ENCODE measurements around the gene MASP1. TPM values are rescaled to one million over a fixed set of nuclear protein-coding genes. Genes with fewer than 3 reads are reported as not detected.

MASP1 gene, protein sequence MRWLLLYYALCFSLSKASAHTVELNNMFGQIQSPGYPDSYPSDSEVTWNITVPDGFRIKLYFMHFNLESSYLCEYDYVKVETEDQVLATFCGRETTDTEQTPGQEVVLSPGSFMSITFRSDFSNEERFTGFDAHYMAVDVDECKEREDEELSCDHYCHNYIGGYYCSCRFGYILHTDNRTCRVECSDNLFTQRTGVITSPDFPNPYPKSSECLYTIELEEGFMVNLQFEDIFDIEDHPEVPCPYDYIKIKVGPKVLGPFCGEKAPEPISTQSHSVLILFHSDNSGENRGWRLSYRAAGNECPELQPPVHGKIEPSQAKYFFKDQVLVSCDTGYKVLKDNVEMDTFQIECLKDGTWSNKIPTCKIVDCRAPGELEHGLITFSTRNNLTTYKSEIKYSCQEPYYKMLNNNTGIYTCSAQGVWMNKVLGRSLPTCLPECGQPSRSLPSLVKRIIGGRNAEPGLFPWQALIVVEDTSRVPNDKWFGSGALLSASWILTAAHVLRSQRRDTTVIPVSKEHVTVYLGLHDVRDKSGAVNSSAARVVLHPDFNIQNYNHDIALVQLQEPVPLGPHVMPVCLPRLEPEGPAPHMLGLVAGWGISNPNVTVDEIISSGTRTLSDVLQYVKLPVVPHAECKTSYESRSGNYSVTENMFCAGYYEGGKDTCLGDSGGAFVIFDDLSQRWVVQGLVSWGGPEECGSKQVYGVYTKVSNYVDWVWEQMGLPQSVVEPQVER
- total RNA-seq = 10 to 100 TPM in 1 of 8 experiments, 1 to 10 TPM in 4, under 1 TPM in 3; 0.45 to 23.9 (median 1.6) TPM

GRCh38 chr3:187291512-187292132, at the start of gene MASP1:
Gene MASP1 (minus strand): TSS chr3:187291737. CDS start chr3:187291632, 105 bp downstream.
- peaks cover 5 to 12% of the 10 kb centered on the region in 2 donors for H3K4me1 ChIP-seq (replicated peaks in 1 of 2)
- H3K27ac ChIP-seq = no peak within 1 kb of the TSS
- in situ Hi-C loops (cut with MboI; ENCODE audit: low pct_unique_long_range_greater_than_20kb in 2 of 9, low sequenced_read_pairs in 9 of 9, unreplicated experiment in 9 of 9) = no loop called here
- H3K4me3 ChIP-seq = peak within 1 kb of the TSS in 4 of 5 donors; percentile 13 to 39 (median 21)
- ATAC-seq (replicated peaks in 6 of 8) = peak in 7 of 8 experiments; percentile 7 to 91 (median 75)
- 0 to 80% (median 8%) methylated on average over 1 to 4 of the region's 10 CpGs; no CpG with 5 or more reads in 3 of the 10 experiments for WGBS, 10 experiments

DNA sequence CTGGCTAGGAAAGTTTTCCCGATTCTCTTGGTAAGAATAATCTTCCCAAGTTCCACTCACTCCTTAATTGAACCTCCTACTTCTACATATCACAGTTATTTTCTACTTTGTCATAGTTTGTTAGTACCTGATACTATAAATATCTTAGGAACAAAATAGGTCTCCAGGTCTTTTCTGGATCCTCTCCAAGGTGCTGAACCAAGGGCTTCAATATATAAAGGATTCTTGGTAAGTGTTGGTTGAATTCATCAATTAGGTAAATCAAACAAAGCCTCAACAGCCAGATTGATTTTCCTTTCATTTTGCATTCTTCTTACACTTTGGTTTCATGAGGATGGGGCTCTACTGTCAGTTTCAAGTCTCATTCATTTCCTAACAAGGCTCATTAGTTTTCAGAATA, 49.0 kb upstream of the MASP1 start:
- Histone ChIP-seq H3K4me3 (no peak overlapping the region), H3K4me1 (replicated peaks in 1 of 2) (no peaks in the 10 kb centered on the region), H3K27ac (no peak overlapping the region)
- 0 to 100% (median 93%) methylated on average over 1 of the region's 1 CpG; no CpG with 5 or more reads in 4 of the 10 experiments for WGBS, 10 experiments
- in situ Hi-C loops (cut with MboI; ENCODE audit: low pct_unique_long_range_greater_than_20kb in 2 of 9, low sequenced_read_pairs in 9 of 9, unreplicated experiment in 9 of 9) = no loop called here
- no peak for ATAC-seq (replicated peaks in 6 of 8)

- 36 to 100% (median 82%) methylated on average over 2 to 3 of the region's 3 CpGs; no CpG with 5 or more reads in 5 of the 10 experiments for WGBS, 10 experiments
- ATAC-seq (replicated peaks in 6 of 8) = no peak
- Histone ChIP-seq H3K27ac (no peak overlapping the region), H3K4me1 (replicated peaks in 1 of 2) (peaks cover 0 to 6% of the 10 kb centered on the region in 2 donors), H3K4me3 (no peak overlapping the region)
- in situ Hi-C loops (cut with MboI; ENCODE audit: low pct_unique_long_range_greater_than_20kb in 2 of 9, low sequenced_read_pairs in 9 of 9, unreplicated experiment in 9 of 9) = no loop called here
These were observed 44.8 kb upstream of the MASP1 start for GRCh38 chr3:187336322-187336721.

DNA sequence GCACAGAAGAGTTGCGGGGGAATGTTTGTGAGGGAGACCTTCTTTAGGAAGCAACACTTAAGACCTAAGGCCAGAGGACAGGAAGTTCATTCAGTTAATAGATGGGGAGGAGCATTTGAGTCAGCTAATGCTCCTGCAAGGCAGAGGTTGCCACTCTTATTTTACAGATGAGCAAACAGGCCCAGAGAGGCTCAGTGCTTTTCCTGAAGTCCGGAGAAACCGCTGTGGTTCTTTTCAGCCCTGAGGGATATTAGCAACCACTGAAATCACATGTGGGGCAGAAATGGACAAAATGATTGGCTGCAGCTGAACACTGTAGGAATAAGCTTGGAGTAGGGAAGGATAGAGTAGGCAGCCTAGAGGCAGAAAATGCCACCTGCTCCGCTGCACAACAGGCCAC, 43.4 kb upstream of the MASP1 start:
- in situ Hi-C loops (cut with MboI; ENCODE audit: low pct_unique_long_range_greater_than_20kb in 2 of 9, low sequenced_read_pairs in 9 of 9, unreplicated experiment in 9 of 9) = no loop called here
- WGBS, 10 experiments = 40 to 100% (median 100%) methylated on average over 1 to 4 of the region's 4 CpGs; no CpG with 5 or more reads in 1 of the 10 experiments
- no peak overlapping the region for H3K4me3 ChIP-seq
- H3K27ac ChIP-seq = no peak overlapping the region
- H3K4me1 ChIP-seq (replicated peaks in 1 of 2) = peaks cover 0 to 6% of the 10 kb centered on the region in 2 donors
- ATAC-seq (replicated peaks in 6 of 8) = no peak

- Histone ChIP-seq H3K4me3 (no peak overlapping the region), H3K4me1 (replicated peaks in 1 of 2) (peaks cover 0 to 6% of the 10 kb centered on the region in 2 donors), H3K27ac (no peak overlapping the region)
- WGBS, 10 experiments = 51 to 100% (median 71%) methylated on average over 1 to 3 of the region's 3 CpGs; no CpG with 5 or more reads in 3 of the 10 experiments
- in situ Hi-C loops (cut with MboI; ENCODE audit: low pct_unique_long_range_greater_than_20kb in 2 of 9, low sequenced_read_pairs in 9 of 9, unreplicated experiment in 9 of 9) = no loop called here
- ATAC-seq (replicated peaks in 6 of 8) = no peak
These were observed 37.2 kb upstream of the MASP1 start for GRCh38 chr3:187328691-187329090.

- 0 to 100% (median 71%) methylated on average over 1 to 2 of the region's 2 CpGs; no CpG with 5 or more reads in 2 of the 10 experiments for WGBS, 10 experiments
- H3K4me1 ChIP-seq (replicated peaks in 1 of 2) = no peaks in the 10 kb centered on the region
- H3K27ac ChIP-seq = no peak overlapping the region
- no peak for ATAC-seq (replicated peaks in 6 of 8)
- H3K4me3 ChIP-seq = no peak overlapping the region
- in situ Hi-C loops (cut with MboI; ENCODE audit: low pct_unique_long_range_greater_than_20kb in 2 of 9, low sequenced_read_pairs in 9 of 9, unreplicated experiment in 9 of 9) = no loop called here
These were observed 36.3 kb upstream of the MASP1 start for GRCh38 chr3:187327845-187328244.

DNA sequence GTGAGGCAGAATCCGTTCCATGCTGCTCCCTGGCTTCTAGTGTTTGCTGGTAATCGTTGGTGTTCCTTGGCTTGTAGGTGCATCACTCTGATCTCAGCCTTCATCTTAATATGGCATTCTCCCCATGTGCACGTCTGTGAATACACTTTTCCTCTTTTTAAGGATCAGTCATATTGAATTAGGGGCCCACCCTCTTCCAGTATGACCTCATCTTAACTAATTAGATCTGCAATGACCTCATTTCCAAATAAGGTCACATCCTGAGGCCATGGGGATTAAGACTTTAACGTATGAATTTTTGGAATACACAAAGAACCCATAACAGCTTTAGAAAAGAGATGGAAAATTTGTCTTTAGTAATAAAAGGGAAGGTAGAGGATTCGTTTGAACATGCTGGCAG, 34.1 kb upstream of the MASP1 start:
- ATAC-seq (replicated peaks in 6 of 8) = peak in 2 of 8 experiments; percentile 35 to 59
- no peak overlapping the region for H3K4me3 ChIP-seq
- in situ Hi-C loops (cut with MboI; ENCODE audit: low pct_unique_long_range_greater_than_20kb in 2 of 9, low sequenced_read_pairs in 9 of 9, unreplicated experiment in 9 of 9) = no loop called here
- no peaks in the 10 kb centered on the region for H3K4me1 ChIP-seq (replicated peaks in 1 of 2)
- no peak overlapping the region for H3K27ac ChIP-seq
- 27 to 93% (median 79%) methylated on average over 1 to 4 of the region's 5 CpGs; no CpG with 5 or more reads in 2 of the 10 experiments for WGBS, 10 experiments

DNA sequence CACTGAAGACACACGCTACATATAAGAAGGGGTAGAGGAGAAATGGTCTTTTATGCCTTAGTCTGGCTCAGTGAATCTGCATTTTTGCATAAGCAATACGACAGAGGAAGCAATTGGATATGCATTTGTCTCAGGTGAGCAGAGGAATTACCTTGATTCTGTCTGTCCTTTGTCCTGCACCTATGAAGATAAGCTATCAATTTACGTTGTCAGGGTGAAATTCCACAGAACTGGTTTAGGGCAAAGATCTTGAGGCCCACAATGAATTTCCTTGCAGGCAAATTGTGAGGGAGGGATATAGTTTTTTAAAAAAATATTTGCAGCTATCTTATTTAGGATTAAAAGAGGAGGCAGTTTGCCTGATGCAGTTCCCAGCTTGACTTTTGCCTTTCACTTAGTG, 31.6 kb upstream of the MASP1 start:
- Histone ChIP-seq H3K4me1 (replicated peaks in 1 of 2) (peaks cover 0 to 5% of the 10 kb centered on the region in 2 donors), H3K27ac (no peak overlapping the region), H3K4me3 (no peak overlapping the region)
- 20 to 100% (median 62%) methylated on average over 1 to 3 of the region's 3 CpGs for WGBS, 10 experiments
- in situ Hi-C loops (cut with MboI; ENCODE audit: low pct_unique_long_range_greater_than_20kb in 2 of 9, low sequenced_read_pairs in 9 of 9, unreplicated experiment in 9 of 9) = loop anchor here in 6 of 9 experiments (5.0 to 25.0 kb wide), 3 partner anchors 111 to 364 kb away; no protein-coding TSS in a partner anchor
- ATAC-seq (replicated peaks in 6 of 8) = no peak

DNA sequence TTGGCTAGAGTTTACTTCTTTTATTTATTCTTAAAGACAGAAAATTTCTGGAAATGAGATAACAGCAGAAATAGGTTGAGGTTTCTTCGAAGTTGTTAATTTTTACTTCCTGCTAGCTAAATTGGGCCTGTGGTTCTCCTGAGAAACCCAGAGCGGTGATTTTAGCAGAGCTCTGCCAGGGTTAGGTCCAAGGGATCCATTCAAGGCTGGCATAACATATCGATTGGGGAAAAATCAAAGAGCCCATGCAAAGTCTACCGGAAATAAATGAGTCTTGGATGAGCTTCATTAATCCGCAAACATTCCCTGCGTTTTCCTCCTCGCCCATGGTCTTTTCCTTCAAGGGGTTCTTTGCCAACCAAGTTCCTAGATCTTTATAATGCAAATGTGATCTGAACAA, 30.8 kb upstream of the MASP1 start:
- ATAC-seq (replicated peaks in 6 of 8) = no peak
- 64 to 100% (median 86%) methylated on average over 1 to 7 of the region's 7 CpGs for whole genome bisulfite sequencing, 10 experiments
- Histone ChIP-seq H3K4me3 (no peak overlapping the region), H3K27ac (no peak overlapping the region), H3K4me1 (replicated peaks in 1 of 2) (peaks cover 0 to 5% of the 10 kb centered on the region in 2 donors)
- in situ Hi-C loops (cut with MboI; ENCODE audit: low pct_unique_long_range_greater_than_20kb in 2 of 9, low sequenced_read_pairs in 9 of 9, unreplicated experiment in 9 of 9) = loop anchor here in 6 of 9 experiments (5.0 to 25.0 kb wide), 3 partner anchors 110 to 365 kb away; no protein-coding TSS in a partner anchor

DNA sequence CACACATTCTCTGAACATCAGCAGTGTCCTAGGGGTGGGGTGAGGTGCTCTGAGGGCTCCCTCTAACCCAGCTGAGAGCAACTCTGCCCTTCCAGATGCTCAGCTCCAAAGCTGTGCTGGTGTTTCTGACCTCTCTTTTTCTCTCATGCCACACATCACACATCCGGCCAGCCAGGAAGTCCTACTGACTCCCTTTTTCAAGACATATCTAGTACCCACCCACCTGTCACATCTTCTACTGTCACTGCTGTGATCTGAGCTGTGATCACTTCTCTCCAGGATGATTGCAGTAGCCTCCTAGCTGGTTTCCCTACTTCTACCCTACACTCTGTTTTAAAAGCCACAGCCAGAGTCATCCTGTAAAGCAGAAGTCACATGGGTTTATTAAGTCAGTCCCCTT, 30.2 kb upstream of the MASP1 start:
- Histone ChIP-seq H3K4me1 (replicated peaks in 1 of 2) (peaks cover 0 to 5% of the 10 kb centered on the region in 2 donors), H3K4me3 (no peak overlapping the region), H3K27ac (no peak overlapping the region)
- in situ Hi-C loops (cut with MboI; ENCODE audit: low pct_unique_long_range_greater_than_20kb in 2 of 9, low sequenced_read_pairs in 9 of 9, unreplicated experiment in 9 of 9) = loop anchor here in 6 of 9 experiments (5.0 to 25.0 kb wide), 3 partner anchors 109 to 366 kb away; no protein-coding TSS in a partner anchor
- no peak for ATAC-seq (replicated peaks in 6 of 8)
- 80 to 100% (median 100%) methylated on average over 1 of the region's 1 CpG; no CpG with 5 or more reads in 7 of the 10 experiments for WGBS, 10 experiments

GRCh38 chr3:187319699-187320302, 28.3 kb upstream of the MASP1 start:
- no peak overlapping the region for H3K27ac ChIP-seq
- peaks cover 0 to 5% of the 10 kb centered on the region in 2 donors for H3K4me1 ChIP-seq (replicated peaks in 1 of 2)
- ATAC-seq (replicated peaks in 6 of 8) = peak; percentile 64 to 95 (median 84)
- no peak overlapping the region for H3K4me3 ChIP-seq
- in situ Hi-C loops (cut with MboI; ENCODE audit: low pct_unique_long_range_greater_than_20kb in 2 of 9, low sequenced_read_pairs in 9 of 9, unreplicated experiment in 9 of 9) = loop anchor here (5.0 to 25.0 kb wide), 4 partner anchors 108 to 368 kb away; no protein-coding TSS in a partner anchor
- WGBS, 10 experiments = 0 to 75% (median 53%) methylated on average over 1 to 6 of the region's 7 CpGs; no CpG with 5 or more reads in 1 of the 10 experiments

All from motor neuron (in vitro differentiated cells).